Neural cell (in vitro differentiated cells): ENCODE measurements around the gene SERPINE2. TPM values are rescaled to one million over a fixed set of nuclear protein-coding genes. Genes with fewer than 3 reads are reported as not detected.

Source experiments
- H2AFZ ChIP-seq: fragments of 200-600, 300-800 bp; sonication (generic), shearing (Covaris generic); 2 replicates; pipeline ENCODE4 v1.6.0; 2014; ENCODE audit warnings: low read depth, mild to moderate bottlenecking, antibody characterized with exemption, low read length, moderate library complexity
- H3F3A ChIP-seq: fragments of 200-600 bp; shearing (Covaris generic); 2 replicates; pipeline ENCODE4 v1.6.1; 2016; ENCODE audit warnings: mild to moderate bottlenecking, moderate library complexity, mixed read lengths, antibody characterized with exemption, low read length; ENCODE audit not compliant: insufficient read depth, poor library complexity, severe bottlenecking
- H3K27ac ChIP-seq: fragments of 200-600, 300-800 bp; sonication (generic), shearing (Covaris generic); 2 replicates; pipeline ENCODE4 v1.5.1; 2014; ENCODE audit warnings: mild to moderate bottlenecking, low read length, moderate library complexity
- H3K27me3 ChIP-seq: fragments of 300-800, 200-600 bp; sonication (generic), shearing (Covaris generic); 2 replicates; pipeline ENCODE4 v1.6.0; 2014; ENCODE audit warnings: mild to moderate bottlenecking, low read depth, low read length, moderate library complexity; ENCODE audit not compliant: insufficient read depth
- H3K36me3 ChIP-seq: fragments of 300-800, 200-600 bp; sonication (generic), shearing (Covaris generic); 2 replicates; pipeline ENCODE4 v1.5.1; 2014; ENCODE audit warnings: mild to moderate bottlenecking, antibody characterized with exemption, low read length, moderate library complexity; ENCODE audit not compliant: insufficient read depth
- H3K4me2 ChIP-seq: fragments of 300-800, 200-600 bp; sonication (generic), shearing (Covaris generic); 2 replicates; pipeline ENCODE4 v1.6.0; 2014; ENCODE audit warnings: mild to moderate bottlenecking, low read length
- H3K4me3 ChIP-seq: fragments of 300-800, 200-600 bp; sonication (generic), shearing (Covaris generic); 2 replicates; pipeline ENCODE4 v1.5.1; 2014; ENCODE audit warnings: mild to moderate bottlenecking, low read length, moderate library complexity
- H3K79me2 ChIP-seq: fragments of 200-600 bp; shearing (Covaris generic); replicated peaks from 2 replicates; pipeline ENCODE4 v1.6.0; 2014; ENCODE audit warnings: mild to moderate bottlenecking, low read length, moderate library complexity; ENCODE audit not compliant: insufficient read depth
- H3K9ac ChIP-seq: fragments of 300-800, 200-600 bp; sonication (generic), shearing (Covaris generic); 2 replicates; pipeline ENCODE4 v1.6.1; 2016; ENCODE audit warnings: mild to moderate bottlenecking, low read length, mixed read lengths
- H3K9me2 ChIP-seq: fragments of 200-600 bp; shearing (Covaris generic); 2 replicates; pipeline ENCODE4 v1.6.1; 2016; ENCODE audit warnings: mild to moderate bottlenecking, low read length, mixed read lengths; ENCODE audit not compliant: insufficient read depth
- H3K9me3 ChIP-seq: fragments of 200-600, 300-800 bp; sonication (generic), shearing (Covaris generic); 2 replicates; pipeline ENCODE4 v1.6.1; 2016; ENCODE audit warnings: mild to moderate bottlenecking, mixed run types, low read length, moderate library complexity, mixed read lengths
- H4K20me1 ChIP-seq: fragments of 200-600 bp; shearing (Covaris generic); 2 replicates; pipeline ENCODE4 v1.6.1; 2016; ENCODE audit warnings: mild to moderate bottlenecking, mixed run types; ENCODE audit not compliant: insufficient read depth
- EZH2 ChIP-seq: fragments of 200-600, 300-800 bp; shearing (Covaris generic), sonication (generic); IDR thresholded peaks from 2 replicates; pipeline ENCODE4 v1.6.1; 2014; ENCODE audit warnings: antibody characterized with exemption, low read length, borderline replicate concordance, mild to moderate bottlenecking; ENCODE audit not compliant: insufficient read depth, poor library complexity, severe bottlenecking
- MXI1 ChIP-seq: fragments of 450-650 bp; conservative IDR thresholded peaks from 2 replicates; pipeline ENCODE4 v1.6.1; 2014; ENCODE audit warnings: antibody characterized with exemption, mild to moderate bottlenecking; ENCODE audit not compliant: poor library complexity, severe bottlenecking
- POLR2AphosphoS5 ChIP-seq: IDR thresholded peaks from 2 replicates; pipeline ENCODE4 v1.6.1; 2012
- SMC3 ChIP-seq: fragments of 450-650 bp; conservative IDR thresholded peaks from 2 replicates; pipeline ENCODE4 v1.6.1; 2014; ENCODE audit warnings: antibody characterized with exemption, mild to moderate bottlenecking, moderate library complexity; ENCODE audit not compliant: poor library complexity
- polyA plus RNA-seq: library from polyadenylated mRNA; depleted of rRNA; stranded (reverse); fragments of >200 nt; gene quantifications from 2 replicates; pipeline ENCODE4 v1.2.3, GENCODE V29; 2014
- TF ChIP-seq, protein P1 (sequence below): fragments of 450-650 bp; IDR thresholded peaks from 2 replicates; pipeline ENCODE4 v1.5.1; 2014; ENCODE audit warnings: antibody characterized with exemption, mild to moderate bottlenecking, moderate library complexity; ENCODE audit not compliant: poor library complexity, severe bottlenecking
- TF ChIP-seq, protein P2 (sequence below): IDR thresholded peaks from 2 replicates; pipeline ENCODE4 v1.6.1; 2012; ENCODE audit warnings: borderline replicate concordance

Gene SERPINE2
- polyA plus RNA-seq, 1 donor from 2014 or later: 38.5 TPM

DNA sequence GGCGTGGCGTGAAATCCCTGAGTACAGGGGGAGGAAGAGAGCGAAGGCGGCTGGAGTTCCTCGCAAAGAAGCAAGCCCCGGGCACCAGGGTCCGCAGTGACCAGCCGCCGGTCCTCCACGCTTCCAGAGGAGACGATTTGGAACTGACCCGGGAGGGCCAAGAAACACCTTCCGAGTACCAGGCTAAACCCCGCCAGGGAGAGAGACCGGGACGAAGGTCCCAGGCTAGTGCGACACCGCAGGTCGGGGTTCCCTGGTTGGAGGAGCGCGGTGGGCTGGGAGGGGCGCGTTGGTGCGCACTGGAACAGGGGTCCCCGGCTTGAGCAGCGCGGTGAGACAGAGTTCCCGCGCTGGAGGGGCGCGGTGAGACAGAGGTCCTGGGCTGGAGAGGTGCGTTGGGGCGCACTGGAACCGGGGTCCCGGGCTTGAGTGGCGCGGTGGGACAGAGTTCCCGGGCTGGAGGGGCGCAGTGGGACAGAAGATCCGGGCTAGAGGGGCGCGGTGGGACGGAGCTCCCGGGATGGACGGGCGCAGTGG is 94.9 kb downstream of the SERPINE2 start:
- no peak overlapping the region for H3K27ac ChIP-seq

DNA sequence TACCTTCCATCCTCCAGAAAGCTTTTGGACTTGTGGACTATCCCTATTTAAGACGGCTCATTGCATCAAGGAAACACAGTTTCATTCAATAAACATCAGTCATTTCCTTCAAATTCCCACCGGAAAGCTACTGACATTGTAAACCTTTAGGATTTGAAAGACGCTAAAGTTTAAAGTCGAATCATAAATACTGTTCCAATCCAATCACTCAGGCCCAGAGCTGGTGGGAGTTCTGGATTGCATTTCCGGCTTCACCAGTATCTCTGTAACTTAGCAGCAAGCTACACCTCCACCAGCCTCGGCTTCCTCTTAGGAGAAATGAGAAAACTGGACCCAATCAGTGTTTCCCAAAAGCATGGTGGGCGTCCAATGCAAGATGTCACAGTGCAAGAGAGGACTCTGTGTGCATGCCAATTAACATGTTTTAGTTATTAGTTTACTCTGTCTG is 95.5 kb downstream of the SERPINE2 start:
- TF ChIP-seq, protein P1, sequence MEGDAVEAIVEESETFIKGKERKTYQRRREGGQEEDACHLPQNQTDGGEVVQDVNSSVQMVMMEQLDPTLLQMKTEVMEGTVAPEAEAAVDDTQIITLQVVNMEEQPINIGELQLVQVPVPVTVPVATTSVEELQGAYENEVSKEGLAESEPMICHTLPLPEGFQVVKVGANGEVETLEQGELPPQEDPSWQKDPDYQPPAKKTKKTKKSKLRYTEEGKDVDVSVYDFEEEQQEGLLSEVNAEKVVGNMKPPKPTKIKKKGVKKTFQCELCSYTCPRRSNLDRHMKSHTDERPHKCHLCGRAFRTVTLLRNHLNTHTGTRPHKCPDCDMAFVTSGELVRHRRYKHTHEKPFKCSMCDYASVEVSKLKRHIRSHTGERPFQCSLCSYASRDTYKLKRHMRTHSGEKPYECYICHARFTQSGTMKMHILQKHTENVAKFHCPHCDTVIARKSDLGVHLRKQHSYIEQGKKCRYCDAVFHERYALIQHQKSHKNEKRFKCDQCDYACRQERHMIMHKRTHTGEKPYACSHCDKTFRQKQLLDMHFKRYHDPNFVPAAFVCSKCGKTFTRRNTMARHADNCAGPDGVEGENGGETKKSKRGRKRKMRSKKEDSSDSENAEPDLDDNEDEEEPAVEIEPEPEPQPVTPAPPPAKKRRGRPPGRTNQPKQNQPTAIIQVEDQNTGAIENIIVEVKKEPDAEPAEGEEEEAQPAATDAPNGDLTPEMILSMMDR: no peak
- TF ChIP-seq, protein P2, sequence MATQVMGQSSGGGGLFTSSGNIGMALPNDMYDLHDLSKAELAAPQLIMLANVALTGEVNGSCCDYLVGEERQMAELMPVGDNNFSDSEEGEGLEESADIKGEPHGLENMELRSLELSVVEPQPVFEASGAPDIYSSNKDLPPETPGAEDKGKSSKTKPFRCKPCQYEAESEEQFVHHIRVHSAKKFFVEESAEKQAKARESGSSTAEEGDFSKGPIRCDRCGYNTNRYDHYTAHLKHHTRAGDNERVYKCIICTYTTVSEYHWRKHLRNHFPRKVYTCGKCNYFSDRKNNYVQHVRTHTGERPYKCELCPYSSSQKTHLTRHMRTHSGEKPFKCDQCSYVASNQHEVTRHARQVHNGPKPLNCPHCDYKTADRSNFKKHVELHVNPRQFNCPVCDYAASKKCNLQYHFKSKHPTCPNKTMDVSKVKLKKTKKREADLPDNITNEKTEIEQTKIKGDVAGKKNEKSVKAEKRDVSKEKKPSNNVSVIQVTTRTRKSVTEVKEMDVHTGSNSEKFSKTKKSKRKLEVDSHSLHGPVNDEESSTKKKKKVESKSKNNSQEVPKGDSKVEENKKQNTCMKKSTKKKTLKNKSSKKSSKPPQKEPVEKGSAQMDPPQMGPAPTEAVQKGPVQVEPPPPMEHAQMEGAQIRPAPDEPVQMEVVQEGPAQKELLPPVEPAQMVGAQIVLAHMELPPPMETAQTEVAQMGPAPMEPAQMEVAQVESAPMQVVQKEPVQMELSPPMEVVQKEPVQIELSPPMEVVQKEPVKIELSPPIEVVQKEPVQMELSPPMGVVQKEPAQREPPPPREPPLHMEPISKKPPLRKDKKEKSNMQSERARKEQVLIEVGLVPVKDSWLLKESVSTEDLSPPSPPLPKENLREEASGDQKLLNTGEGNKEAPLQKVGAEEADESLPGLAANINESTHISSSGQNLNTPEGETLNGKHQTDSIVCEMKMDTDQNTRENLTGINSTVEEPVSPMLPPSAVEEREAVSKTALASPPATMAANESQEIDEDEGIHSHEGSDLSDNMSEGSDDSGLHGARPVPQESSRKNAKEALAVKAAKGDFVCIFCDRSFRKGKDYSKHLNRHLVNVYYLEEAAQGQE: no peak
- TF ChIP-seq EZH2 (no peak), SMC3 (no peak)
- no peak overlapping the region for H3K27ac ChIP-seq
- H3K79me2 ChIP-seq: peaks cover 19% of the 10 kb centered on the region

More for the DNA sequence above, 94.9 kb downstream of the SERPINE2 start:
- Histone ChIP-seq H4K20me1 (no peaks in the 10 kb centered on the region), H3K27me3 (no peaks in the 10 kb centered on the region), H2AFZ (peak overlapping the region; percentile 91), H3K9me3 (no peaks in the 10 kb centered on the region), H3K9ac (peak overlapping the region; percentile 86), H3K36me3 (no peaks in the 10 kb centered on the region), H3F3A (no peaks in the 10 kb centered on the region), H3K4me3 (peak overlapping the region; percentile 96), H3K79me2 (peaks cover 19% of the 10 kb centered on the region), H3K9me2 (no peaks in the 10 kb centered on the region), H3K4me2 (peak overlapping the region; percentile 86)
- TF ChIP-seq MXI1 (no peak), POLR2AphosphoS5 (peak; percentile 46)
- TF ChIP-seq, protein P1: peak; percentile 15

More for the DNA sequence above, 95.5 kb downstream of the SERPINE2 start:
- H3K36me3 ChIP-seq: no peaks in the 10 kb centered on the region
- H4K20me1 ChIP-seq: no peaks in the 10 kb centered on the region
- H3F3A ChIP-seq: no peaks in the 10 kb centered on the region
- no peaks in the 10 kb centered on the region for H3K27me3 ChIP-seq
- H3K9me3 ChIP-seq: no peaks in the 10 kb centered on the region
- no peak overlapping the region for H2AFZ ChIP-seq
- peak overlapping the region; percentile 96 for H3K4me3 ChIP-seq
- peak overlapping the region; percentile 86 for H3K4me2 ChIP-seq
- H3K9me2 ChIP-seq: no peaks in the 10 kb centered on the region
- peak overlapping the region; percentile 86 for H3K9ac ChIP-seq
